Measurements from ENCODE around the gene AMTN. TPM values are rescaled to one million over a fixed set of nuclear protein-coding genes. Genes with fewer than 3 reads are reported as not detected.

Gene AMTN
- total RNA-seq, 1 donor from 2014 or later: not detected

GRCh38 chr4:70581980-70582379, 63.6 kb downstream of the AMTN start:
- no peaks in the 10 kb centered on the region for H3K9me3 Mint-ChIP-seq
- no peaks in the 10 kb centered on the region for H3K36me3 Mint-ChIP-seq (ENCODE audit: low read depth)
- no peak overlapping the region for H3K4me3 Mint-ChIP-seq
- H3K27me3 Mint-ChIP-seq (ENCODE audit: low read depth): no peaks in the 10 kb centered on the region
- TF ChIP-seq CTCF (conservative IDR thresholded peaks at IDR 0.05): no peak
- no peak for DNase-seq (ENCODE audit: low read depth, low spot score)
- peaks cover 7% of the 10 kb centered on the region for H3K4me1 Mint-ChIP-seq
- H3K27ac Mint-ChIP-seq (ENCODE audit: unreplicated experiment): no peak overlapping the region

Other genes with a start within 250 kb of the AMTN start
- not detected in 2 replicates for gene CABS1, start 183.6 kb upstream of the AMTN start, total RNA-seq
- not detected in 2 replicates for gene SMR3A, start 157.8 kb upstream of the AMTN start, total RNA-seq
- not detected in 2 replicates for gene SMR3B, start 135.4 kb upstream of the AMTN start, total RNA-seq
- not detected in 2 replicates for gene OPRPN, start 120.6 kb upstream of the AMTN start, total RNA-seq
- not detected in 2 replicates for gene MUC7, start 46.4 kb upstream of the AMTN start, total RNA-seq
- gene AMBN, start 73.7 kb downstream of the AMTN start, total RNA-seq: not detected in 2 replicates
- not detected in 2 replicates for gene ENAM, start 110.2 kb downstream of the AMTN start, total RNA-seq
- gene JCHAIN, start 147.9 kb downstream of the AMTN start, total RNA-seq: not detected in 2 replicates
- gene UTP3, start 170.0 kb downstream of the AMTN start, total RNA-seq: 29.5 and 30.1 TPM in 2 replicates
- gene RUFY3, start 203.4 kb downstream of the AMTN start, total RNA-seq: 87.7 and 98.8 TPM in 2 replicates